Gastroesophageal sphincter (tissue), 4 donors: ENCODE data around the gene MAP4K2. TPM values are rescaled to one million over a fixed set of nuclear protein-coding genes. Genes with fewer than 3 reads are reported as not detected.
A peak's percentile ranks its signal among the peaks of the same experiment; 100 is the strongest.

Experiments
- ATAC-seq: fragments of 150-250 bp; one replicate; pipeline ENCODE4 v1.9.1; 2016; ENCODE audit warnings: mild to moderate bottlenecking, moderate library complexity
- H3K27ac ChIP-seq, 4 donors: fragments of 200-600 bp; sonication (generic) in 3 of 4; 1 replicate in 3 of 4; 2 replicates in 1 of 4; pipeline ENCODE4 v1.5.1; 2016 to 2019
- H3K27me3 ChIP-seq: fragments of 200-600 bp; sonication (generic); one replicate; pipeline ENCODE4 v1.5.1; 2019
- H3K36me3 ChIP-seq, 2 donors: fragments of 200-600 bp; sonication (generic); one replicate each; pipeline ENCODE4 v1.5.1; 2019; ENCODE audit warnings: control low read depth in 1 of 2
- H3K4me1 ChIP-seq, 3 donors: fragments of 200-600 bp; sonication (generic); 1 replicate in 2 of 3; 2 replicates in 1 of 3; pipeline ENCODE4 v1.5.1; 2016 to 2019; ENCODE audit warnings: control low read depth in 2 of 3
- H3K4me3 ChIP-seq, 2 donors: fragments of 200-600 bp; sonication (generic); one replicate each; pipeline ENCODE4 v1.5.1; 2019; ENCODE audit warnings: mild to moderate bottlenecking in 1 of 2, moderate library complexity in 1 of 2
- H3K9me3 ChIP-seq, 3 donors: fragments of 200-600 bp; sonication (generic); one replicate each; pipeline ENCODE4 v1.5.1; 2017 to 2019; ENCODE audit warnings: control low read depth in 2 of 3
- CTCF ChIP-seq, 4 experiments: fragments of 200-600 bp in 2 of 4; fragments of 450-650 bp in 2 of 4; sonication (generic) in 1 of 4; IDR thresholded peaks; one replicate each; pipeline ENCODE4 v1.5.1; 2017 to 2019; ENCODE audit warnings: antibody characterized with exemption in 4 of 4, mild to moderate bottlenecking in 2 of 4, moderate library complexity in 2 of 4
- EP300 ChIP-seq: sonication (generic); formaldehyde crosslinking; IDR thresholded peaks from one replicate; pipeline ENCODE4 v1.6.1; 2017; ENCODE audit warnings: antibody characterized with exemption, mild to moderate bottlenecking
- POLR2A ChIP-seq, 2 donors: fragments of 450-650 bp; IDR thresholded peaks; one replicate each; pipeline ENCODE4 v1.6.1; 2017; ENCODE audit warnings: antibody characterized with exemption in 2 of 2, mild to moderate bottlenecking in 2 of 2, moderate library complexity in 1 of 2
- POLR2AphosphoS5 ChIP-seq: sonication (generic); formaldehyde crosslinking; IDR thresholded peaks from one replicate; pipeline ENCODE4 v1.6.1; 2017; ENCODE audit warnings: antibody characterized with exemption
- WGBS, 2 donors: methylation state at CpG; one replicate each; pipeline ENCODE4 v1.1.5; 2018; ENCODE audit warnings: low coverage in 1 of 2; 5-methylcytosine and 5-hydroxymethylcytosine counted together
- total RNA-seq, 4 donors: library from RNA; depleted of rRNA; stranded (reverse); fragments of >200 nt; gene quantifications; one replicate each; pipeline ENCODE4 v1.1.0, GENCODE V29; 2016

Gene MAP4K2
- total RNA-seq, 4 donors from 2014 or later = 17.6 to 24.0 (median 19.6) TPM

GRCh38 chr11:64750361-64751054 is 52.5 kb downstream of the MAP4K2 start:
- Histone ChIP-seq H3K36me3 (peaks cover 0 to 63% of the 10 kb centered on the region in 2 donors), H3K27ac (peak overlapping the region in 2 of 4 donors; percentile 38 to 55), H3K4me3 (no peak overlapping the region), H3K27me3 (no peaks in the 10 kb centered on the region), H3K9me3 (no peaks in the 10 kb centered on the region), H3K4me1 (peaks cover 0 to 23% (median 0%) of the 10 kb centered on the region in 3 donors)
- no peak for TF ChIP-seq POLR2AphosphoS5
- 94% methylated on average over 9 of the region's 13 CpGs; no CpG with 5 or more reads in 1 of the 2 donors for WGBS, 2 donors
- no peak for ATAC-seq

- H3K27ac ChIP-seq = peak overlapping the region in 3 of 4 donors; percentile 91 to 96 (median 95)
- peaks cover 0 to 40% of the 10 kb centered on the region in 2 donors for H3K36me3 ChIP-seq
- H3K4me1 ChIP-seq = peaks cover 0 to 46% (median 12%) of the 10 kb centered on the region in 3 donors
- TF ChIP-seq POLR2AphosphoS5 = peak; percentile 3
- no peak for TF ChIP-seq POLR2A (IDR thresholded peaks at IDR 0.05)
- no peak for ATAC-seq
- H3K4me3 ChIP-seq = no peak overlapping the region
- 75 to 81% methylated on average over 10 to 14 of the region's 15 CpGs for WGBS, 2 donors
- no peaks in the 10 kb centered on the region for H3K9me3 ChIP-seq
- H3K27me3 ChIP-seq = no peaks in the 10 kb centered on the region
Measured at GRCh38 chr11:64747961-64748665, 54.9 kb downstream of the MAP4K2 start.

- no peak for ATAC-seq
- peaks cover 0 to 23% of the 10 kb centered on the region in 2 donors for H3K36me3 ChIP-seq
- H3K27ac ChIP-seq = peak overlapping the region; percentile 91 to 96 (median 94)
- peak overlapping the region in 1 of 2 donors; percentile 73 for H3K4me3 ChIP-seq
- H3K4me1 ChIP-seq = peaks cover 0 to 62% (median 17%) of the 10 kb centered on the region in 3 donors
- 24 to 96% methylated on average over 2 to 3 of the region's 10 CpGs for WGBS, 2 donors
- no peaks in the 10 kb centered on the region for H3K9me3 ChIP-seq
- no peaks in the 10 kb centered on the region for H3K27me3 ChIP-seq
- TF ChIP-seq CTCF (IDR thresholded peaks at IDR 0.05) (no peak), POLR2A (IDR thresholded peaks at IDR 0.05) (no peak), EP300 (no peak), POLR2AphosphoS5 (no peak)
Measured at GRCh38 chr11:64746486-64746885, 56.5 kb downstream of the MAP4K2 start.

- H3K4me3 ChIP-seq = peak overlapping the region; percentile 37 to 73
- peaks cover 0 to 70% (median 17%) of the 10 kb centered on the region in 3 donors for H3K4me1 ChIP-seq
- H3K9me3 ChIP-seq = no peaks in the 10 kb centered on the region
- no peaks in the 10 kb centered on the region for H3K27me3 ChIP-seq
- WGBS, 2 donors = 0% methylated on average over 12 of the region's 52 CpGs; no CpG with 5 or more reads in 1 of the 2 donors
- peak; percentile 83 for ATAC-seq
- peaks cover 0 to 16% of the 10 kb centered on the region in 2 donors for H3K36me3 ChIP-seq
- peak; percentile 63 to 76 for TF ChIP-seq POLR2A (IDR thresholded peaks at IDR 0.05)
- TF ChIP-seq CTCF (IDR thresholded peaks at IDR 0.05) = no peak
- peak; percentile 89 for TF ChIP-seq POLR2AphosphoS5
- peak overlapping the region; percentile 91 to 96 (median 94) for H3K27ac ChIP-seq
Measured at GRCh38 chr11:64745521-64746328, 57.3 kb downstream of the MAP4K2 start.

- no peaks in the 10 kb centered on the region for H3K27me3 ChIP-seq
- H3K27ac ChIP-seq = peak overlapping the region; percentile 91 to 96 (median 94)
- WGBS, 2 donors = no CpG with 5 or more reads among the region's 20 CpGs
- TF ChIP-seq POLR2AphosphoS5 (peak; percentile 6), EP300 (no peak)
- peak overlapping the region; percentile 37 to 73 for H3K4me3 ChIP-seq
- peaks cover 0 to 10% of the 10 kb centered on the region in 2 donors for H3K36me3 ChIP-seq
- peaks cover 0 to 72% (median 17%) of the 10 kb centered on the region in 3 donors for H3K4me1 ChIP-seq
- ATAC-seq = peak; percentile 3
- H3K9me3 ChIP-seq = no peaks in the 10 kb centered on the region
Measured at GRCh38 chr11:64745189-64745520, 57.9 kb downstream of the MAP4K2 start.
